GM23248 (cell line): Measurements from ENCODE around the gene GDE1. TPM values are rescaled to one million over a fixed set of nuclear protein-coding genes. Genes with fewer than 3 reads are reported as not detected.
A peak's percentile ranks its signal among the peaks of the same experiment; 100 is the strongest.

Experiments
- DNase-seq: peaks from one replicate; pipeline ENCODE4 v3.0.0-alpha.2; 2015
- H2AFZ ChIP-seq: fragments of 200-600 bp; sonication (generic); 2 replicates; pipeline ENCODE4 v1.6.1; 2016; ENCODE audit warnings: antibody characterized with exemption
- H3F3A ChIP-seq: fragments of 200-600 bp; sonication (generic); 2 replicates; pipeline ENCODE4 v1.6.1; 2016; ENCODE audit warnings: mild to moderate bottlenecking, antibody characterized with exemption, mixed run types; ENCODE audit not compliant: insufficient read depth
- H3K27ac ChIP-seq: fragments of 200-600 bp; sonication (generic); 2 replicates; pipeline ENCODE4 v1.5.1; 2016; ENCODE audit warnings: mild to moderate bottlenecking
- H3K27me3 ChIP-seq: fragments of 200-600 bp; sonication (generic); replicated peaks from 2 replicates; pipeline ENCODE4 v1.6.1; 2016; ENCODE audit warnings: mild to moderate bottlenecking; ENCODE audit not compliant: insufficient read depth
- H3K36me3 ChIP-seq: fragments of 200-600 bp; sonication (generic); 2 replicates; pipeline ENCODE4 v1.6.1; 2016; ENCODE audit warnings: low read depth, mild to moderate bottlenecking
- H3K4me1 ChIP-seq: fragments of 200-600 bp; sonication (generic); 2 replicates; pipeline ENCODE4 v1.6.1; 2016; ENCODE audit warnings: mild to moderate bottlenecking; ENCODE audit not compliant: insufficient read depth
- H3K4me2 ChIP-seq: fragments of 200-600 bp; sonication (generic); one replicate; pipeline ENCODE4 v1.6.1; 2016; ENCODE audit warnings: mild to moderate bottlenecking; ENCODE audit not compliant: unreplicated experiment
- H3K4me3 ChIP-seq: fragments of 200-600 bp; sonication (generic); 2 replicates; pipeline ENCODE4 v1.5.1; 2016; ENCODE audit warnings: mild to moderate bottlenecking
- H3K79me2 ChIP-seq: fragments of 200-600 bp; sonication (generic); 2 replicates; pipeline ENCODE4 v1.6.1; 2016; ENCODE audit warnings: mild to moderate bottlenecking; ENCODE audit not compliant: insufficient read depth
- H3K9ac ChIP-seq: fragments of 200-600 bp; sonication (generic); 2 replicates; pipeline ENCODE4 v1.6.1; 2016; ENCODE audit warnings: mild to moderate bottlenecking
- H3K9me2 ChIP-seq: fragments of 200-600 bp; sonication (generic); 2 replicates; pipeline ENCODE4 v1.6.1; 2016; ENCODE audit warnings: mixed run types, mild to moderate bottlenecking, moderate library complexity; ENCODE audit not compliant: insufficient read depth
- H3K9me3 ChIP-seq: fragments of 200-600 bp; sonication (generic); one replicate; pipeline ENCODE4 v1.6.1; 2017; ENCODE audit warnings: low read depth
- H4K20me1 ChIP-seq: fragments of 200-600 bp; sonication (generic); 2 replicates; pipeline ENCODE4 v1.6.0; 2016; ENCODE audit not compliant: insufficient read depth
- EZH2 ChIP-seq: fragments of 200-600 bp; sonication (generic); IDR thresholded peaks from 2 replicates; pipeline ENCODE4 v1.6.1; 2018; ENCODE audit warnings: antibody characterized with exemption, mild to moderate bottlenecking; ENCODE audit not compliant: insufficient read depth, poor library complexity, severe bottlenecking
- EZH2phosphoT487 ChIP-seq: fragments of 200-600 bp; sonication (generic); IDR thresholded peaks from 2 replicates; pipeline ENCODE4 v1.6.1; 2018; ENCODE audit warnings: antibody characterized with exemption, moderate library complexity, mild to moderate bottlenecking, low read depth; ENCODE audit not compliant: insufficient read depth
- WGBS, 2 experiments: methylation state at CpG; one replicate each; pipeline ENCODE4 v1.1.6; 2015 to 2017; ENCODE audit warnings: low lambda C conversion rate in 2 of 2, low coverage in 1 of 2; ENCODE audit errors: missing lambda C conversion rate in 2 of 2; 5-methylcytosine and 5-hydroxymethylcytosine counted together
- in situ Hi-C: fragments of 300-500 bp; cut with MboI; formaldehyde crosslinking; loops from 2 replicates; pipeline ENCODE4 v1.15.0; 2020
- polyA plus RNA-seq: library from polyadenylated mRNA; unstranded; fragments of >200 nt; fragmentation: Nextera tagmentation; extraction: Ambion mirVana; gene quantifications from 2 replicates; pipeline ENCODE4 v1.2.1, GENCODE V29; 2016
- total RNA-seq: library from RNA; depleted of rRNA; stranded (reverse); fragments of >200 nt; shearing (Covaris generic); gene quantifications from 2 replicates; pipeline ENCODE4 v1.2.3, GENCODE V29; 2014; rRNA removed

GDE1 gene, protein sequence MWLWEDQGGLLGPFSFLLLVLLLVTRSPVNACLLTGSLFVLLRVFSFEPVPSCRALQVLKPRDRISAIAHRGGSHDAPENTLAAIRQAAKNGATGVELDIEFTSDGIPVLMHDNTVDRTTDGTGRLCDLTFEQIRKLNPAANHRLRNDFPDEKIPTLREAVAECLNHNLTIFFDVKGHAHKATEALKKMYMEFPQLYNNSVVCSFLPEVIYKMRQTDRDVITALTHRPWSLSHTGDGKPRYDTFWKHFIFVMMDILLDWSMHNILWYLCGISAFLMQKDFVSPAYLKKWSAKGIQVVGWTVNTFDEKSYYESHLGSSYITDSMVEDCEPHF
- total RNA-seq: 77.1 and 85.0 TPM in 2 replicates
- polyA plus RNA-seq: 55.1 and 58.2 TPM in 2 replicates

DNA sequence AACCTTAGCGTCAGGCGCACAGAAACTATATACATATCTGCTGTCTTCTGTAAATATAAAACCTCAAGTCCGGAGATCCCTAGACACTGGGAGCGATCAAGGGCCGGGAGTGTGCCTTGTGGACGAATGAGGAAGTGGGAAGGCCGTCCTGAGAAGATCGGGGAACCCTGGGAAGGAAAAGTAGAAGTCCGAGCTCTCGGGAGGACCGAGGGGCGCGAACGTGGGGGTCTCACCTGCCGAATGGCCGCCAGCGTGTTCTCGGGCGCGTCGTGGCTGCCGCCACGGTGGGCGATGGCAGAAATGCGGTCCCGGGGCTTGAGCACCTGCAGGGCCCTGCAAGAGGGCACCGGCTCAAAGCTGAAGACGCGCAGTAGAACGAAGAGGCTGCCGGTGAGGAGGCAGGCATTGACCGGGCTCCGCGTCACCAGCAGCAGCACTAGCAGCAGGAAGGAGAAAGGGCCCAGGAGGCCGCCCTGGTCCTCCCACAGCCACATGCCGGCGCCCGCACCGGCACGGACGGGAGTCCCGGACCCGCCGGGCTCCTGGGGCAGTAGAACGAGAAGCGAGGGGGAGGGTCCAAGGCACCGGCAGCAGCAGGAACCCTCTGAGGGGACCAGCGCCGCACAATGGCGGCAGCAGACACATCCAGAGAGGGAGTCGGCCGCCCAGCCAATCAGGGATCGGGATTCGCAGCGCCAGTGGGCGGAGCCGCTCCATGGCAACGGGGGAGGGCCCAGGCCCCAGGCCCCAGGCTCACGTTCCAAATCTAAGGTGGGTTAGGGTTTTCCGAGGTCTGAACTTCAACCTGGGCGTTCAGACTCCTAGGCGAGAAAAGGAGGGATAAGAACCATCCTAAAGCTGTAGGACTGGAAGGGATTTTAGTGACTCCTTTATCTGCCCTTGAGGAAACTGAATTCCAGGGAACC, at the start of gene GDE1:
Gene GDE1, minus strand, starts transcription at position 628 of the 926 bp plus-strand sequence. Its CDS starts 134 bp downstream, at position 494.
- H3K9me2 ChIP-seq: no peaks in the 10 kb centered on the region
- peak within 1 kb of the TSS; percentile 78 for H3K9ac ChIP-seq
- H3K27me3 ChIP-seq: no peaks in the 10 kb centered on the region
- peaks cover 6% of the 10 kb centered on the region for H3K4me1 ChIP-seq
- no peaks in the 10 kb centered on the region for H4K20me1 ChIP-seq
- H3K4me3 ChIP-seq: peak within 1 kb of the TSS; percentile 81
- peak within 1 kb of the TSS; percentile 87 for H3K4me2 ChIP-seq
- H3K27ac ChIP-seq: peak within 1 kb of the TSS; percentile 69
- peak within 1 kb of the TSS; percentile 87 for H2AFZ ChIP-seq
- H3K9me3 ChIP-seq: no peaks in the 10 kb centered on the region
- no peaks in the 10 kb centered on the region; the same call in 1 of the 2 replicates for H3F3A ChIP-seq
- H3K79me2 ChIP-seq: peaks cover 71% of the 10 kb centered on the region
- DNase-seq: peak; percentile 97
- 1 to 2% methylated on average over 55 to 61 of the region's 62 CpGs for WGBS, 2 experiments
- in situ Hi-C loops: loop anchor here (25.0 kb wide), 1 partner anchor 434 kb away; no protein-coding TSS in a partner anchor
- H3K36me3 ChIP-seq: peaks cover 2% of the 10 kb centered on the region; the same call in 1 of the 2 replicates
- TF ChIP-seq EZH2 (no peak), EZH2phosphoT487 (no peak)

DNA sequence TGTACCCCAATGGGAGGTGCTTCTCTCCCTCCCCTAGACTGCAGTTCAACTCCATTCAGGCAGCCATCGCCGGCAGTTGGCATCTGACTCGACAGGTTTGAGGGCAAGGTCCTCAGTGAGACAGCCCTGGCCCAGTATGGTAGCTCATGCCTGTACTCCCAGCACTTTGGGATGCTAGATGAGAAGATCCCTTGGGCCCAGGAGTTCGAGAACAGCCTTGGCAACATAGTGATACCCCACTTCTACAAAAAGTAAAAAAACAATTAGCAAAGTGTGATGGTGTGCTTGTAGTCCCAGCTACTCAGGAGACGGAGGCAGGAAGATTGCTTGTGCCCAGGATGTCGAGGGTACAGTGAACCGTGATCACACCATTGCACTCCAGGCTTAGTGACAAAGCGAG, 45.7 kb upstream of the GDE1 start:
- in situ Hi-C loops: no loop called here
- no peak overlapping the region for H3K27ac ChIP-seq
- H3K9me3 ChIP-seq: no peaks in the 10 kb centered on the region
- H4K20me1 ChIP-seq: no peaks in the 10 kb centered on the region
- H2AFZ ChIP-seq: no peak overlapping the region
- no peaks in the 10 kb centered on the region for H3K9me2 ChIP-seq
- H3K27me3 ChIP-seq: no peaks in the 10 kb centered on the region
- no peaks in the 10 kb centered on the region for H3K36me3 ChIP-seq
- peaks cover 13% of the 10 kb centered on the region for H3K79me2 ChIP-seq
- no peak for DNase-seq
- H3K4me3 ChIP-seq: no peak overlapping the region
- no peaks in the 10 kb centered on the region for H3K4me1 ChIP-seq
- H3K4me2 ChIP-seq: no peak overlapping the region
- WGBS, 2 experiments: 95% methylated on average over 8 of the region's 8 CpGs
- no peaks in the 10 kb centered on the region for H3F3A ChIP-seq
- TF ChIP-seq EZH2: no peak
- TF ChIP-seq EZH2phosphoT487: no peak
- H3K9ac ChIP-seq: no peak overlapping the region

DNA sequence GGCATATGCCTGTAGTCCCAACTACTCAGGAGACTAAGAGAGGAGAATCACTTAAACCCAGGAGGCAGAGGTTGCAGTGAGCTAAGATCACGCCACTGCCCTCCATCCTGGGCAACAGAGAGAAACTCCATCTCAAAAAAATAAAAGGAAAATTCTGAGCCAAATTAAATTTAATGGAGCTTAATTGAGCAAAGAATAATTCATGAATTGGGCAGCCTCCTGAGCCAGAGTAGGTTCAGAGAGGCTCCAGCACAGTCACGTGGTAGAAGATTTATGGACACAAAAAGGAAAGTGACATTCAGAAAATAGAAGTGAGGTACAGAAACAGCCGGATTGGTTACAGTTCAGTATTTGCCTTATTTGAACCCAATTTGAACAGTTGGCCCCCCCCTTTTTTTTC, 44.5 kb upstream of the GDE1 start:
- Histone ChIP-seq H2AFZ (no peak overlapping the region), H3K27me3 (no peaks in the 10 kb centered on the region), H3K4me3 (no peak overlapping the region), H3K9me3 (no peaks in the 10 kb centered on the region), H3K9ac (no peak overlapping the region), H3K27ac (no peak overlapping the region), H3K4me1 (no peaks in the 10 kb centered on the region), H3F3A (no peaks in the 10 kb centered on the region), H4K20me1 (no peaks in the 10 kb centered on the region), H3K4me2 (no peak overlapping the region), H3K79me2 (peaks cover 25% of the 10 kb centered on the region), H3K9me2 (no peaks in the 10 kb centered on the region), H3K36me3 (no peaks in the 10 kb centered on the region)
- DNase-seq: no peak
- in situ Hi-C loops: no loop called here
- TF ChIP-seq EZH2 (no peak), EZH2phosphoT487 (no peak)
- WGBS, 2 experiments: 91 to 96% methylated on average over 3 of the region's 3 CpGs

DNA sequence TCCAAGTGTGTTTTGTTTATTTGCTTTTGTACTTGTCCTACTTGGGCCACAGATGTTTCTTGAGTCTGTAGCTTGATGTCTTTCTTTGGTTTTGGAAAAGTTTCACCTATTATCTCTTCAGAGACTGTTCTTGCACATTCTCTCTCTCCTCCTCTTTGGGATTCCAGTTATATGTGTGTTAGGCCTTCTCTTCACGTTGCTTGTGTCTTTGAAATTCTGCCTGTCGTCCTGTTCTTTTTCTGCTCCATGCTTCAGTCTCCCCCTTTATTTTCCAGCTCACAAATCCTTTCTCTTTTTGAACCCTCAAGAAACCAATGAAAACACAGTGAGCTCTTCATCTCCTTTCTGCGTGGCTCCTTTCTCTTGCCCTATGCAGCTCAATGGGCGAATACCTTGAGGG, 41.5 kb upstream of the GDE1 start:
- no peak overlapping the region for H3K4me3 ChIP-seq
- TF ChIP-seq EZH2phosphoT487 (no peak), EZH2 (no peak)

More for the DNA sequence above, 41.5 kb upstream of the GDE1 start:
- H3F3A ChIP-seq: no peaks in the 10 kb centered on the region
- DNase-seq: no peak
- H3K9me3 ChIP-seq: no peaks in the 10 kb centered on the region
- H4K20me1 ChIP-seq: no peaks in the 10 kb centered on the region
- no peaks in the 10 kb centered on the region for H3K4me1 ChIP-seq
- 98 to 100% methylated on average over 4 of the region's 4 CpGs for WGBS, 2 experiments
- no peak overlapping the region for H2AFZ ChIP-seq
- H3K9ac ChIP-seq: no peak overlapping the region
- no peak overlapping the region for H3K4me2 ChIP-seq
- peaks cover 44% of the 10 kb centered on the region for H3K79me2 ChIP-seq
- H3K36me3 ChIP-seq: no peaks in the 10 kb centered on the region
- in situ Hi-C loops: no loop called here
- H3K27ac ChIP-seq: no peak overlapping the region
- no peaks in the 10 kb centered on the region for H3K27me3 ChIP-seq
- H3K9me2 ChIP-seq: no peaks in the 10 kb centered on the region
